HG02623 (cell line): ENCODE results near the gene ATXN10.
"Not testable (repeated sequence)": the region's sequence is repeated elsewhere in the genome, so short reads cannot be mapped to it uniquely, and the experiment has no call there.

ENCODE experiments used
- ATAC-seq: cut with Tn5 transposase; IDR thresholded peaks from one replicate; pipeline ENCODE4 v1.9.1; 2021; ENCODE audit warnings: moderate library complexity; ENCODE audit not compliant: unreplicated experiment

The ATXN10 gene

GRCh38 chr22:45704648-45705047 lies 33.0 kb downstream of the ATXN10 start:
- no peak for ATAC-seq

- no peak for ATAC-seq
These were observed 36.0 kb downstream of the ATXN10 start for GRCh38 chr22:45707605-45708004.

- no peak for ATAC-seq
These were observed 36.5 kb downstream of the ATXN10 start for GRCh38 chr22:45708145-45708544.

GRCh38 chr22:45709060-45709739 lies 37.6 kb downstream of the ATXN10 start:
- ATAC-seq, result no peak

GRCh38 chr22:45709866-45710265 lies 38.2 kb downstream of the ATXN10 start:
- no peak for ATAC-seq

- no peak for ATAC-seq
These were observed 38.8 kb downstream of the ATXN10 start for GRCh38 chr22:45710469-45710868.

- not testable (repeated sequence) for ATAC-seq
These were observed 42.8 kb downstream of the ATXN10 start for GRCh38 chr22:45714390-45714789.

- ATAC-seq, result no peak
These were observed 46.2 kb downstream of the ATXN10 start for GRCh38 chr22:45717789-45718188.

GRCh38 chr22:45718391-45718790 lies 46.8 kb downstream of the ATXN10 start:
- no peak for ATAC-seq

GRCh38 chr22:45720839-45721378 lies 49.3 kb downstream of the ATXN10 start:
- no peak for ATAC-seq

- ATAC-seq, result no peak
These were observed 50.4 kb downstream of the ATXN10 start for GRCh38 chr22:45722006-45722405.

- no peak for ATAC-seq
These were observed 54.4 kb downstream of the ATXN10 start for GRCh38 chr22:45726081-45726480.

GRCh38 chr22:45731041-45731797 lies 59.6 kb downstream of the ATXN10 start:
- no peak for ATAC-seq

GRCh38 chr22:45731798-45732495 lies 60.3 kb downstream of the ATXN10 start:
- no peak for ATAC-seq

- no peak for ATAC-seq
These were observed 63.6 kb downstream of the ATXN10 start for GRCh38 chr22:45735273-45735672.

- ATAC-seq, result no peak
These were observed 66.6 kb downstream of the ATXN10 start for GRCh38 chr22:45738206-45738605.

- ATAC-seq, result no peak
These were observed 68.6 kb downstream of the ATXN10 start for GRCh38 chr22:45740236-45740635.

- ATAC-seq, result no peak
These were observed 71.3 kb downstream of the ATXN10 start for GRCh38 chr22:45742866-45743450.

- ATAC-seq, result no peak
These were observed 72.1 kb downstream of the ATXN10 start for GRCh38 chr22:45743687-45744086.

GRCh38 chr22:45744442-45744841 lies 72.8 kb downstream of the ATXN10 start:
- ATAC-seq, result no peak

GRCh38 chr22:45750626-45751025 lies 79.0 kb downstream of the ATXN10 start:
- no peak for ATAC-seq
